Measurements from ENCODE around the gene POGLUT3. TPM values are rescaled to one million over a fixed set of nuclear protein-coding genes. Genes with fewer than 3 reads are reported as not detected.

The POGLUT3 gene
- polyA plus RNA-seq, 2 of the 4 experiments (the other 2 are of a cell fraction) = 15.3 to 22.6 TPM

- ATAC-seq (no peak), FAIRE-seq (no peak), DNase-seq (ENCODE audit: low read depth in 1 of 2, low spot score in 1 of 2) (no peak)
- peaks cover 3% of the 10 kb centered on the region; the same call in 1 of the 3 replicates for H3K4me1 ChIP-seq
- 100% methylated on average over 1 of the region's 1 CpG for WGBS (ENCODE audit: missing lambda C conversion rate)
- no peak overlapping the region for H3K4me3 ChIP-seq
- no peak overlapping the region for H3K27ac ChIP-seq
- no peak overlapping the region for H3K4me2 ChIP-seq
- ChIA-PET CTCF (interaction anchor here (0.5 kb wide), 1 partner anchor 25 kb away, joined by 3 read pairs; no protein-coding TSS in a partner anchor), POLR2A (no interaction called here)
- H3K9me3 ChIP-seq = no peaks in the 10 kb centered on the region
- no peak for TF ChIP-seq MAX (IDR thresholded peaks at IDR 0.05)
Measured at GRCh38 chr11:108468478-108468864, 29.7 kb downstream of the POGLUT3 start.

GRCh38 chr11:108467091-108467823 is 30.9 kb downstream of the POGLUT3 start, which contains the start of gene C11orf65:
C11orf65 (minus strand) TSS chr11:108467529; CDS start chr11:108461559, 5,970 bp downstream.
- peak; percentile 56 for TF ChIP-seq MAX (IDR thresholded peaks at IDR 0.05)
- TF ChIP-seq MYC (IDR thresholded peaks at IDR 0.05; ENCODE audit: borderline replicate concordance, low read length) = no peak
- peak; percentile 80 for TF ChIP-seq BCL3 (IDR thresholded peaks at IDR 0.05)
- peak; percentile 80; the same call in 1 of the 2 replicates for TF ChIP-seq PHF8 (IDR thresholded peaks at IDR 0.05; ENCODE audit: borderline replicate concordance, low read depth)
- TF ChIP-seq JUN (IDR thresholded peaks at IDR 0.05) = peak; percentile 54 to 73; a peak in 4 of 5 replicates
- peak; percentile 87 for TF ChIP-seq POLR2A (IDR thresholded peaks at IDR 0.05; ENCODE audit: low read length)
- peak; percentile 11; the same call in 1 of the 2 replicates for TF ChIP-seq FOSB (CRISPR knock-in tag; IDR thresholded peaks at IDR 0.05)
- TF ChIP-seq ZFP36 (IDR thresholded peaks at IDR 0.05; ENCODE audit: borderline replicate concordance, partially characterized antibody) = no peak
- CTCF ChIA-PET = no interaction called here
- Histone ChIP-seq H3K27ac (peak within 1 kb of the TSS; percentile 86 to 96), H3K9me3 (no peaks in the 10 kb centered on the region), H3K4me1 (peaks cover 3% of the 10 kb centered on the region; the same call in 1 of the 3 replicates), H3K4me3 (peak within 1 kb of the TSS; percentile 56), H3K4me2 (peak within 1 kb of the TSS; percentile 93)
- FAIRE-seq (peak; percentile 36), DNase-seq (ENCODE audit: low read depth in 1 of 2, low spot score in 1 of 2) (peak; percentile 74 to 95), ATAC-seq (peak; percentile 100)
- WGBS (ENCODE audit: missing lambda C conversion rate) = under 1% methylated on average over 33 of the region's 35 CpGs
- POLR2A ChIA-PET = interaction anchor here (0.6 to 1.0 kb wide), 2 partner anchors 23 to 346 kb away, joined by 3 to 4 read pairs; no protein-coding TSS in a partner anchor

GRCh38 chr11:108466405-108466804 is 31.8 kb downstream of the POGLUT3 start:
- ChIA-PET POLR2A (interaction anchor here (1.0 kb wide), 1 partner anchor 24 kb away, joined by 3 read pairs; no protein-coding TSS in a partner anchor), CTCF (no interaction called here)
- ATAC-seq (no peak), FAIRE-seq (no peak), DNase-seq (ENCODE audit: low read depth in 1 of 2, low spot score in 1 of 2) (no peak)
- Histone ChIP-seq H3K4me3 (peak overlapping the region; percentile 56), H3K4me2 (peak overlapping the region; percentile 93), H3K9me3 (no peaks in the 10 kb centered on the region), H3K27ac (peak overlapping the region; percentile 86 to 96), H3K4me1 (peaks cover 3% of the 10 kb centered on the region; the same call in 1 of the 3 replicates)
- TF ChIP-seq CEBPB (IDR thresholded peaks at IDR 0.05) (no peak), TP53 (CRISPR knock-in tag; IDR thresholded peaks at IDR 0.05) (no peak), ZNF302 (CRISPR knock-in tag; IDR thresholded peaks at IDR 0.05) (no peak), HDAC2 (IDR thresholded peaks at IDR 0.05) (no peak), HOXA7 (CRISPR knock-in tag; IDR thresholded peaks at IDR 0.05) (no peak), SREBF2 (IDR thresholded peaks at IDR 0.05) (no peak), BCL3 (IDR thresholded peaks at IDR 0.05) (no peak), POLR2AphosphoS2 (conservative IDR thresholded peaks at IDR 0.05; ENCODE audit: low read length) (no peak), JUNB (IDR thresholded peaks at IDR 0.05) (no peak), HEYL (CRISPR knock-in tag; IDR thresholded peaks at IDR 0.05) (no peak), FOSL2 (IDR thresholded peaks at IDR 0.05) (no peak), FOSL2 (CRISPR knock-in tag; IDR thresholded peaks at IDR 0.05) (no peak), POLR2A (IDR thresholded peaks at IDR 0.05; ENCODE audit: low read length) (no peak), ZC3H11A (IDR thresholded peaks at IDR 0.05) (no peak)
- 73% methylated on average over 7 of the region's 7 CpGs for WGBS (ENCODE audit: missing lambda C conversion rate)

All from A549 (cell line).